Panc1 (cell line): ENCODE measurements around the gene PUDP. TPM values are rescaled to one million over a fixed set of nuclear protein-coding genes. Genes with fewer than 3 reads are reported as not detected.

Experiments
- ATAC-seq: fragments of 200-7000 bp; cut with Tn5 transposase; 2 replicates; pipeline ENCODE4 v1.9.1; 2020; ENCODE audit warnings: mild to moderate bottlenecking, moderate library complexity
- BruUV-seq: library from RNA; stranded (reverse); fragments of 400-500 nt; replicated peaks from 2 replicates; lab custom pipeline; 2021; lab: Mats Ljungman, UMichigan
- CTCF ChIA-PET: fragments of 300-600 bp; sonication (Branson Sonifier 250); formaldehyde crosslinking; loops from one replicate; lab custom pipeline; 2022; ENCODE audit warnings: antibody characterized with exemption; lab: Charles Lee
- POLR2A ChIA-PET: fragments of 300-600 bp; sonication (Branson Sonifier 250); formaldehyde crosslinking; loops from one replicate; lab custom pipeline; 2022; ENCODE audit warnings: antibody characterized with exemption; lab: Charles Lee
- DNase-seq: peaks from one replicate; pipeline ENCODE4 v3.0.0-alpha.2; 2010; ENCODE audit warnings: low read depth, low spot score
- H3K27ac ChIP-seq: 2 replicates; pipeline ENCODE4 v1.5.1; 2011; ENCODE audit warnings: mild to moderate bottlenecking, low read length, inconsistent platforms
- H3K27me3 ChIP-seq: fragments of 200-500 bp; sonication (Bioruptor generic); 2 replicates; pipeline ENCODE4 v1.6.0; 2014; ENCODE audit warnings: low read length, inconsistent platforms; ENCODE audit not compliant: control insufficient read depth, insufficient read depth
- H3K36me3 ChIP-seq: fragments of 200-500 bp; sonication (Bioruptor generic); 2 replicates; pipeline ENCODE4 v1.5.1; 2014; ENCODE audit warnings: inconsistent platforms, mild to moderate bottlenecking, low read length, moderate library complexity; ENCODE audit not compliant: control insufficient read depth, insufficient read depth
- H3K4me1 ChIP-seq: 2 replicates; pipeline ENCODE4 v1.5.1; 2011; ENCODE audit warnings: inconsistent platforms, mild to moderate bottlenecking, low read length, moderate library complexity; ENCODE audit not compliant: control insufficient read depth, insufficient read depth
- H3K4me3 ChIP-seq, 2 experiments: 2 replicates each; pipeline ENCODE4 v1.5.1; 2011 to 2012; ENCODE audit warnings: low read depth in 2 of 2, low read length in 2 of 2, mild to moderate bottlenecking in 2 of 2, inconsistent platforms in 1 of 2, moderate library complexity in 1 of 2
- H3K9me3 ChIP-seq: fragments of 200-500 bp; sonication (Bioruptor generic); 2 replicates; pipeline ENCODE4 v1.5.1; 2014; ENCODE audit warnings: low read depth, mild to moderate bottlenecking, inconsistent platforms, low read length, moderate library complexity; ENCODE audit not compliant: control insufficient read depth, insufficient read depth
- POLR2AphosphoS5 ChIP-seq: IDR thresholded peaks from 2 replicates; pipeline ENCODE4 v1.6.1; 2012; ENCODE audit warnings: mild to moderate bottlenecking, low read depth, low read length, moderate library complexity
- REST ChIP-seq, 2 experiments: IDR thresholded peaks; 2 replicates each; pipeline ENCODE4 v1.6.1; 2011 to 2012; ENCODE audit warnings: low read depth in 2 of 2, control low read depth in 1 of 2, low read length in 1 of 2, mild to moderate bottlenecking in 1 of 2, moderate library complexity in 1 of 2; ENCODE audit not compliant: insufficient read depth in 1 of 2
- SIN3A ChIP-seq: IDR thresholded peaks from 2 replicates; pipeline ENCODE4 v1.6.1; 2012; ENCODE audit warnings: low read depth, mild to moderate bottlenecking, low read length, moderate library complexity, borderline replicate concordance; ENCODE audit not compliant: insufficient read depth
- TCF7L2 ChIP-seq: IDR thresholded peaks from 2 replicates; pipeline ENCODE4 v1.6.1; 2011; ENCODE audit warnings: mild to moderate bottlenecking, low read depth, low read length, inconsistent platforms
- in situ Hi-C: cut with HindIII; loops from 2 replicates; pipeline ENCODE4 v1.10.0; 2016; ENCODE audit warnings: low sequenced_read_pairs, low pct_unique_long_range_greater_than_20kb
- intact Hi-C: fragments of 100-400 bp; cut with micrococcal nuclease; formaldehyde crosslinking; loops from one replicate; pipeline ENCODE4 v1.10.0; 2022; ENCODE audit not compliant: unreplicated experiment
- total RNA-seq: library from RNA; stranded (reverse); gene quantifications from one replicate; pipeline ENCODE4 v1.2.1, GENCODE V29; 2021; ENCODE audit not compliant: unreplicated experiment
- TF ChIP-seq, protein P1 (sequence below): fragments of 450-650 bp; IDR thresholded peaks from 2 replicates; pipeline ENCODE4 v1.5.1; 2017; ENCODE audit warnings: mild to moderate bottlenecking

The PUDP gene
- total RNA-seq, 1 experiment from 2014 or later, result 14.2 TPM

- CTCF ChIA-PET, result no interaction called here
- DNase-seq (no peak), ATAC-seq (no peak)
- no peaks in the 10 kb centered on the region for H3K9me3 ChIP-seq
- BruUV-seq, result no TSS peak
- no peak for TF ChIP-seq SIN3A
- TF ChIP-seq, protein P1, sequence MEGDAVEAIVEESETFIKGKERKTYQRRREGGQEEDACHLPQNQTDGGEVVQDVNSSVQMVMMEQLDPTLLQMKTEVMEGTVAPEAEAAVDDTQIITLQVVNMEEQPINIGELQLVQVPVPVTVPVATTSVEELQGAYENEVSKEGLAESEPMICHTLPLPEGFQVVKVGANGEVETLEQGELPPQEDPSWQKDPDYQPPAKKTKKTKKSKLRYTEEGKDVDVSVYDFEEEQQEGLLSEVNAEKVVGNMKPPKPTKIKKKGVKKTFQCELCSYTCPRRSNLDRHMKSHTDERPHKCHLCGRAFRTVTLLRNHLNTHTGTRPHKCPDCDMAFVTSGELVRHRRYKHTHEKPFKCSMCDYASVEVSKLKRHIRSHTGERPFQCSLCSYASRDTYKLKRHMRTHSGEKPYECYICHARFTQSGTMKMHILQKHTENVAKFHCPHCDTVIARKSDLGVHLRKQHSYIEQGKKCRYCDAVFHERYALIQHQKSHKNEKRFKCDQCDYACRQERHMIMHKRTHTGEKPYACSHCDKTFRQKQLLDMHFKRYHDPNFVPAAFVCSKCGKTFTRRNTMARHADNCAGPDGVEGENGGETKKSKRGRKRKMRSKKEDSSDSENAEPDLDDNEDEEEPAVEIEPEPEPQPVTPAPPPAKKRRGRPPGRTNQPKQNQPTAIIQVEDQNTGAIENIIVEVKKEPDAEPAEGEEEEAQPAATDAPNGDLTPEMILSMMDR, result no peak
- no peak for TF ChIP-seq POLR2AphosphoS5
- TF ChIP-seq TCF7L2, result no peak
- no peak for TF ChIP-seq REST (IDR thresholded peaks at IDR 0.05; ENCODE audit: insufficient read depth in 1 of 2, low read depth in 2 of 2, low read length in 1 of 2)
- no peaks in the 10 kb centered on the region for H3K4me1 ChIP-seq
- in situ Hi-C loops, result no loop called here
- H3K27me3 ChIP-seq, result no peaks in the 10 kb centered on the region
- POLR2A ChIA-PET, result no interaction called here
- H3K27ac ChIP-seq, result no peak overlapping the region
- intact Hi-C loops, result no loop called here
- no peaks in the 10 kb centered on the region for H3K36me3 ChIP-seq
- no peak overlapping the region for H3K4me3 ChIP-seq
Measured at GRCh38 chrX:7054219-7055216, 93.4 kb downstream of the PUDP start.

- BruUV-seq, result no TSS peak
- H3K27ac ChIP-seq, result no peak overlapping the region
- no peak for ATAC-seq
Measured at GRCh38 chrX:7052541-7052940, 95.4 kb downstream of the PUDP start.

More at GRCh38 chrX:7052541-7052940, 95.4 kb downstream of the PUDP start:
- TF ChIP-seq TCF7L2 (no peak), REST (IDR thresholded peaks at IDR 0.05; ENCODE audit: insufficient read depth in 1 of 2, low read depth in 2 of 2, low read length in 1 of 2) (no peak), POLR2AphosphoS5 (no peak), SIN3A (no peak)
- TF ChIP-seq, protein P1, result no peak
- POLR2A ChIA-PET, result no interaction called here
- Histone ChIP-seq H3K36me3 (no peaks in the 10 kb centered on the region), H3K4me3 (no peak overlapping the region), H3K27me3 (no peaks in the 10 kb centered on the region), H3K9me3 (no peaks in the 10 kb centered on the region), H3K4me1 (no peaks in the 10 kb centered on the region)
- DNase-seq, result no peak
- intact Hi-C loops, result no loop called here
- CTCF ChIA-PET, result no interaction called here
- in situ Hi-C loops, result no loop called here
